OCI-LY3 (cell line): ENCODE data around the gene SPACA4.

ENCODE experiments used
- H2AFZ ChIP-seq: fragments of 200-600, 300-600 bp; shearing (Covaris generic); 2 replicates; pipeline ENCODE4 v1.6.0; 2014; ENCODE audit warnings: antibody characterized with exemption, low read depth, low read length
- H3K27ac ChIP-seq: fragments of 200-600, 300-600 bp; sonication (generic); 2 replicates; pipeline ENCODE4 v1.5.1; 2014; ENCODE audit warnings: mild to moderate bottlenecking, low read length, moderate library complexity, mixed read lengths
- H3K27me3 ChIP-seq: fragments of 200-600, 300-600 bp; sonication (generic); 2 replicates; pipeline ENCODE4 v1.6.1; 2014; ENCODE audit warnings: low read depth, low read length, mixed read lengths
- H3K36me3 ChIP-seq: fragments of 200-600, 300-600 bp; sonication (generic); replicated peaks from 2 replicates; pipeline ENCODE3; 2014; ENCODE audit warnings: low read depth, low read length, mixed read lengths
- H3K4me1 ChIP-seq: fragments of 300-600, 200-600 bp; sonication (generic); 2 replicates; pipeline ENCODE4 v1.6.1; 2014; ENCODE audit warnings: low read length, mixed read lengths
- H3K4me2 ChIP-seq: fragments of 200-600, 300-600 bp; sonication (generic); 2 replicates; pipeline ENCODE4 v1.6.1; 2014; ENCODE audit warnings: low read length, mixed read lengths
- H3K4me3 ChIP-seq: fragments of 300-600, 200-600 bp; sonication (generic); 2 replicates; pipeline ENCODE4 v1.5.1; 2014; ENCODE audit warnings: antibody characterized with exemption, mild to moderate bottlenecking, low read length, moderate library complexity
- H3K79me2 ChIP-seq: fragments of 300-600, 200-600 bp; shearing (Covaris generic); 2 replicates; pipeline ENCODE4 v1.6.1; 2014; ENCODE audit warnings: mild to moderate bottlenecking, low read length, mixed read lengths
- H3K9ac ChIP-seq: fragments of 300-600, 200-600 bp; shearing (Covaris generic); 2 replicates; pipeline ENCODE4 v1.6.0; 2014; ENCODE audit warnings: mild to moderate bottlenecking, low read length, moderate library complexity
- H3K9me3 ChIP-seq: fragments of 200-600, 300-600 bp; shearing (Covaris generic); 2 replicates; pipeline ENCODE4 v1.6.1; 2014; ENCODE audit warnings: low read length, mixed read lengths; ENCODE audit not compliant: insufficient read depth
- H4K20me1 ChIP-seq: fragments of 200-600, 300-600 bp; sonication (generic); 2 replicates; pipeline ENCODE4 v1.6.1; 2016; ENCODE audit warnings: low read length, mixed read lengths; ENCODE audit not compliant: insufficient read depth
- EZH2phosphoT487 ChIP-seq: fragments of 200-600 bp; shearing (Covaris generic); IDR thresholded peaks from 2 replicates; pipeline ENCODE4 v1.6.1; 2018; ENCODE audit warnings: antibody characterized with exemption, mixed run types, low read depth
- TF ChIP-seq, protein P1 (sequence below): fragments of 200-600, 300-600 bp; sonication (generic); IDR thresholded peaks from 2 replicates; pipeline ENCODE4 v1.5.1; 2014; ENCODE audit warnings: antibody characterized with exemption, low read length, low read depth

Gene SPACA4

DNA sequence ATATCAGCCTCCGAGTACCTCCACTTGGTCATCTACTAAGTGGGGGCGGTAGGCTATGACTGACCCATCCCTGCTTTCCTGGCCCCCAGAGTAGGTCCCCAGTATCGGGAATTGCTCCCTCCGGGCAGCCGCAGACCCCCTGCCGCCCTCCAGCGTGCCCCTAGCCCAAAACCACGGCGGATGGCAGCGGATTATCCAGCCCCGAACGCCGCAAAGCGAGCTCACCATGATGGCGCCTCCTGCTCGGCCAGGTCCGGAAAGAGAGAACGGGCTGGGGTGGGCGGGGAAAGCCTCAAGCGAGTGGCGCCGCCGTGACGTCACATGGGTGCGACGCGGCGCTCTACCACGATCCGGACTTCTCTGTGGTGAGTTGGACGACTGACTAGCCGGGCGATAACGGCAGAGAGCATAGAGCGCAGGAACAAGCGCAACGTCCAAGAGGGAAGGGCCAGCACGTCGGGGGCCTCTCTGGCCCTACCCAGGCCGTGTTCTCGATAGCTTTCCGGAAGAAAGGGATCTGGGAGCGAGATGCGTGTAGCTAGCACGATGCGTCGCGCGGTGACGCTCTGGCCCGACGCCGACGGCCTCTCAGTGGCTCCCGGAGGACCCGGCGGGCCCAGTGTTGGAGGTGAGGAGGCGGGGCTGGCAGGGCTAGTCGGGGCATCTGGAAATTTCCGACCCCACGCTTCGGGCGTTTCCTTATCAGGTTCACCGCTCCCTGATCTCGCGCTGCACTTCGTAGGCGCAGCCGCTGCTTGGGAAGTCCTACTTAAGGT, 12.6 kb downstream of the SPACA4 start, which contains the start of the genes RPL18 and SPHK2:
TSS of gene RPL18 (minus strand) at position 263 of the 776 bp plus-strand sequence. CDS start at position 228, 35 bp downstream.
TSS of gene SPHK2 (plus strand) at position 591 of the 776 bp plus-strand sequence. CDS start 1,009 bp downstream, outside the sequence.
- peak within 1 kb of the TSS; percentile 96 for H3K4me3 ChIP-seq
- peak within 1 kb of the TSS; percentile 59; the same call in 1 of the 2 replicates for H2AFZ ChIP-seq
- peak within 1 kb of the TSS; percentile 74 for H3K27ac ChIP-seq
- peaks cover 45% of the 10 kb centered on the region for H4K20me1 ChIP-seq
- peaks cover 39% of the 10 kb centered on the region for H3K4me1 ChIP-seq
- peak within 1 kb of the TSS; percentile 98 for H3K4me2 ChIP-seq
- H3K79me2 ChIP-seq = peaks cover 52% of the 10 kb centered on the region
- no peak for TF ChIP-seq EZH2phosphoT487
- TF ChIP-seq, protein P1, sequence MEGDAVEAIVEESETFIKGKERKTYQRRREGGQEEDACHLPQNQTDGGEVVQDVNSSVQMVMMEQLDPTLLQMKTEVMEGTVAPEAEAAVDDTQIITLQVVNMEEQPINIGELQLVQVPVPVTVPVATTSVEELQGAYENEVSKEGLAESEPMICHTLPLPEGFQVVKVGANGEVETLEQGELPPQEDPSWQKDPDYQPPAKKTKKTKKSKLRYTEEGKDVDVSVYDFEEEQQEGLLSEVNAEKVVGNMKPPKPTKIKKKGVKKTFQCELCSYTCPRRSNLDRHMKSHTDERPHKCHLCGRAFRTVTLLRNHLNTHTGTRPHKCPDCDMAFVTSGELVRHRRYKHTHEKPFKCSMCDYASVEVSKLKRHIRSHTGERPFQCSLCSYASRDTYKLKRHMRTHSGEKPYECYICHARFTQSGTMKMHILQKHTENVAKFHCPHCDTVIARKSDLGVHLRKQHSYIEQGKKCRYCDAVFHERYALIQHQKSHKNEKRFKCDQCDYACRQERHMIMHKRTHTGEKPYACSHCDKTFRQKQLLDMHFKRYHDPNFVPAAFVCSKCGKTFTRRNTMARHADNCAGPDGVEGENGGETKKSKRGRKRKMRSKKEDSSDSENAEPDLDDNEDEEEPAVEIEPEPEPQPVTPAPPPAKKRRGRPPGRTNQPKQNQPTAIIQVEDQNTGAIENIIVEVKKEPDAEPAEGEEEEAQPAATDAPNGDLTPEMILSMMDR = no peak
- no peaks in the 10 kb centered on the region for H3K9me3 ChIP-seq
- H3K27me3 ChIP-seq = no peaks in the 10 kb centered on the region
- H3K36me3 ChIP-seq = peaks cover 39% of the 10 kb centered on the region
- H3K9ac ChIP-seq = peak within 1 kb of the TSS; percentile 99

DNA sequence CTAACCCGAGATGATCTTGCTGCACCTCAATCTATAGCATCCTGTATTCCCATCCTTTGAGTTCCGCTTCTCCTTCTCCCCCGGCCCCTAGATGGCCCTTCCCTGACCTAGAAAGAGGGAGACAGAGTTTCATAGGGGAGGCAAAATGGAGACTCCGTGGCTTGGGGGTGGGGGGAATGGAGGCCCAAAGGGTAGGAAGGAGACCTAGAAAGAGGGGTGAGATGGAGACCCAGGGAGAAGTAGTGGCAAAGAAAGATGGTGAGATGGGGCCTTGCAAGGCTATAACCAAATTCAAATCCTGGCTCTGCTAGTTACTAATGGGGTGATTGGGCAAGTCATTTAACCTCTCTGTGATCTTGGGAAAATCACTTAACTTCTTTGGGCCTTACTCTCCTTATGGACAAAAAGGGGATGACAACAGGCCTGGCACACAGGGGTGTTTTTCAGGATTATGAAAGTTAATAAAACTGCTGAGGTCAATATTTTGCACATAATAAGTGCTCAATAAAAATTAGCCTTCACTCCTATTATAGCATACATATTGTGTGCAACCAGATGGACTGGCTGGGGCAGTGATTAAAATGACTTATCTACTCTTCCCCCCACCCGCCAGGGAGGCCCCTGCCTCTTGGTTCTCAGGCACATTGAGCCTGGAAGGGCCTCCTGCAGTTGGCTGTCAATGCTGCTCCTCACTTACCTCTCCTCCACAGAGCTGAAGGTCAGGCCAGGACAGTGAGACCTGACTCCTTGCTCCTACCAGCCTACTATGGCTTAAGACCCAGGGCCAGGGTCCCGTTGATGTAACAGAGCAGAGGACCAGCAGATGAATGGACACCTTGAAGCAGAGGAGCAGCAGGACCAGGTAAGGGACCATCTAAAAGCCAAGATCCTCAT, 13.4 kb downstream of the SPACA4 start:
- H3K4me1 ChIP-seq = peaks cover 41% of the 10 kb centered on the region
- H3K9ac ChIP-seq = peak overlapping the region; percentile 97
- peaks cover 37% of the 10 kb centered on the region for H4K20me1 ChIP-seq
- H3K79me2 ChIP-seq = peaks cover 60% of the 10 kb centered on the region
- peak overlapping the region; percentile 74 for H3K27ac ChIP-seq
- H3K27me3 ChIP-seq = no peaks in the 10 kb centered on the region
- H3K4me3 ChIP-seq = peak overlapping the region; percentile 96
- H2AFZ ChIP-seq = peak overlapping the region; percentile 59; the same call in 1 of the 2 replicates
- TF ChIP-seq EZH2phosphoT487 = no peak
- TF ChIP-seq, protein P1 = no peak
- H3K4me2 ChIP-seq = peak overlapping the region; percentile 86
- H3K36me3 ChIP-seq = peaks cover 37% of the 10 kb centered on the region
- H3K9me3 ChIP-seq = no peaks in the 10 kb centered on the region

DNA sequence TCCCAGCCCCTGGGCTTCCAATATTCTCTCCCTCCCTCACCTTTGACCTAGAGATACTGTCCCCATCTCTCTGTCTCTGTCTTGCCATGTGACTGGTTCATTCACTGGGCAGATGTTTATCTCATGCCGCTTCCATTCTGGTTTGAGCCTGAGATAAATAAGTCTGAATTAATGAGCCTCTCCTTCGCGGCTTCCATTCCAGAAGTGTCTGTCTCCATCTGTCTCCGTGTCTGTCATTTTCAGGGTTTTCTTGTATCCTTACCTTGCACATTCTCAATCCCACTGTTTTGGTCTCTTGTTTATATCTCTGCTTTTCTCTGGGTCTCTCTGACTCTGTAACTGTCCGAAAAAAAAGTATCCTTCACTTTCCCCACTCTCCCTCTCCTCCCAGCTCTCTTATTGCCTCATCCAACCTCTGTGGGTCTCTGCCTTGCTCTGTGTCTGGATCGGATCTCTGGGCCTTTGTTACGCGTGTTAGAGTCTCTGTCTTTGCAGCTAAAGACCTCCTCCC, 17.1 kb downstream of the SPACA4 start:
- Histone ChIP-seq H3K36me3 (peaks cover 6% of the 10 kb centered on the region), H3K4me1 (peaks cover 33% of the 10 kb centered on the region), H3K27me3 (no peaks in the 10 kb centered on the region), H3K4me3 (peak overlapping the region; percentile 84), H3K9me3 (no peaks in the 10 kb centered on the region), H4K20me1 (peaks cover under 1% of the 10 kb centered on the region; the same call in 1 of the 2 replicates), H3K79me2 (peaks cover 41% of the 10 kb centered on the region), H3K4me2 (peak overlapping the region; percentile 87), H3K9ac (peak overlapping the region; percentile 62), H3K27ac (peak overlapping the region; percentile 30), H2AFZ (peak overlapping the region; percentile 56)
- TF ChIP-seq, protein P1 = no peak
- no peak for TF ChIP-seq EZH2phosphoT487
